ENCODE data around the gene HIPK2.

Gene HIPK2

GRCh38 chr7:139635526-139636302, 142.1 kb downstream of the HIPK2 start:
- H3K4me2 ChIP-seq (ENCODE audit: low read length): no peak overlapping the region
- H3K36me3 ChIP-seq (ENCODE audit: insufficient read depth, low read length): peaks cover 81% of the 10 kb centered on the region
- no peaks in the 10 kb centered on the region for H3K27me3 ChIP-seq (ENCODE audit: control insufficient read depth, insufficient read depth, low read length)
- no peak overlapping the region for H3K4me3 ChIP-seq (ENCODE audit: low read length)
- no peaks in the 10 kb centered on the region for H3K9me3 ChIP-seq (replicated peaks; ENCODE audit: low read length)
- H3K9ac ChIP-seq (ENCODE audit: low read depth, low read length): no peak overlapping the region
- no peaks in the 10 kb centered on the region for H3K4me1 ChIP-seq (ENCODE audit: control insufficient read depth, insufficient read depth, low read length)

GRCh38 chr7:139634087-139634486, 143.7 kb downstream of the HIPK2 start:
- Histone ChIP-seq H3K4me2 (ENCODE audit: low read length) (no peak overlapping the region), H3K9ac (ENCODE audit: low read depth, low read length) (no peak overlapping the region), H3K9me3 (replicated peaks; ENCODE audit: low read length) (no peaks in the 10 kb centered on the region), H3K27me3 (ENCODE audit: control insufficient read depth, insufficient read depth, low read length) (no peaks in the 10 kb centered on the region), H3K4me1 (ENCODE audit: control insufficient read depth, insufficient read depth, low read length) (no peaks in the 10 kb centered on the region), H3K4me3 (ENCODE audit: low read length) (no peak overlapping the region), H3K36me3 (ENCODE audit: insufficient read depth, low read length) (peaks cover 81% of the 10 kb centered on the region)

- no peak overlapping the region for H3K4me2 ChIP-seq (ENCODE audit: low read length)
- no peak overlapping the region for H3K4me3 ChIP-seq (ENCODE audit: low read length)
- no peaks in the 10 kb centered on the region for H3K27me3 ChIP-seq (ENCODE audit: control insufficient read depth, insufficient read depth, low read length)
- H3K9me3 ChIP-seq (replicated peaks; ENCODE audit: low read length): no peaks in the 10 kb centered on the region
- H3K36me3 ChIP-seq (ENCODE audit: insufficient read depth, low read length): peaks cover 85% of the 10 kb centered on the region
- no peaks in the 10 kb centered on the region for H3K4me1 ChIP-seq (ENCODE audit: control insufficient read depth, insufficient read depth, low read length)
- H3K9ac ChIP-seq (ENCODE audit: low read depth, low read length): no peak overlapping the region
Observed at GRCh38 chr7:139631520-139632031, 146.2 kb downstream of the HIPK2 start.

GRCh38 chr7:139630643-139631519, 146.9 kb downstream of the HIPK2 start:
- H3K27me3 ChIP-seq (ENCODE audit: control insufficient read depth, insufficient read depth, low read length): no peaks in the 10 kb centered on the region
- H3K4me2 ChIP-seq (ENCODE audit: low read length): no peak overlapping the region
- no peaks in the 10 kb centered on the region for H3K4me1 ChIP-seq (ENCODE audit: control insufficient read depth, insufficient read depth, low read length)
- H3K9me3 ChIP-seq (replicated peaks; ENCODE audit: low read length): no peaks in the 10 kb centered on the region
- H3K9ac ChIP-seq (ENCODE audit: low read depth, low read length): no peak overlapping the region
- peaks cover 83% of the 10 kb centered on the region for H3K36me3 ChIP-seq (ENCODE audit: insufficient read depth, low read length)
- H3K4me3 ChIP-seq (ENCODE audit: low read length): no peak overlapping the region

GRCh38 chr7:139629392-139630082, 148.3 kb downstream of the HIPK2 start:
- Histone ChIP-seq H3K9me3 (replicated peaks; ENCODE audit: low read length) (no peaks in the 10 kb centered on the region), H3K9ac (ENCODE audit: low read depth, low read length) (no peak overlapping the region), H3K4me3 (ENCODE audit: low read length) (no peak overlapping the region), H3K4me2 (ENCODE audit: low read length) (no peak overlapping the region), H3K36me3 (ENCODE audit: insufficient read depth, low read length) (peaks cover 86% of the 10 kb centered on the region), H3K27me3 (ENCODE audit: control insufficient read depth, insufficient read depth, low read length) (no peaks in the 10 kb centered on the region), H3K4me1 (ENCODE audit: control insufficient read depth, insufficient read depth, low read length) (no peaks in the 10 kb centered on the region)

- Histone ChIP-seq H3K27me3 (ENCODE audit: control insufficient read depth, insufficient read depth, low read length) (no peaks in the 10 kb centered on the region), H3K4me2 (ENCODE audit: low read length) (no peak overlapping the region), H3K36me3 (ENCODE audit: insufficient read depth, low read length) (peaks cover 96% of the 10 kb centered on the region), H3K4me3 (ENCODE audit: low read length) (no peak overlapping the region), H3K4me1 (ENCODE audit: control insufficient read depth, insufficient read depth, low read length) (peaks cover 4% of the 10 kb centered on the region), H3K9me3 (replicated peaks; ENCODE audit: low read length) (no peaks in the 10 kb centered on the region), H3K9ac (ENCODE audit: low read depth, low read length) (no peak overlapping the region)
Observed at GRCh38 chr7:139627831-139628230, 150.0 kb downstream of the HIPK2 start.

GRCh38 chr7:139626817-139627216, 151.0 kb downstream of the HIPK2 start:
- Histone ChIP-seq H3K36me3 (ENCODE audit: insufficient read depth, low read length) (peaks cover 96% of the 10 kb centered on the region), H3K4me3 (ENCODE audit: low read length) (no peak overlapping the region), H3K9ac (ENCODE audit: low read depth, low read length) (no peak overlapping the region), H3K4me2 (ENCODE audit: low read length) (no peak overlapping the region), H3K27me3 (ENCODE audit: control insufficient read depth, insufficient read depth, low read length) (no peaks in the 10 kb centered on the region), H3K4me1 (ENCODE audit: control insufficient read depth, insufficient read depth, low read length) (peaks cover 4% of the 10 kb centered on the region), H3K9me3 (replicated peaks; ENCODE audit: low read length) (no peaks in the 10 kb centered on the region)

GRCh38 chr7:139623518-139623917, 154.3 kb downstream of the HIPK2 start:
- peaks cover 95% of the 10 kb centered on the region for H3K36me3 ChIP-seq (ENCODE audit: insufficient read depth, low read length)

GRCh38 chr7:139620676-139621344, 157.0 kb downstream of the HIPK2 start:
- no peak overlapping the region for H3K9ac ChIP-seq (ENCODE audit: low read depth, low read length)
- no peaks in the 10 kb centered on the region for H3K27me3 ChIP-seq (ENCODE audit: control insufficient read depth, insufficient read depth, low read length)
- peaks cover 22% of the 10 kb centered on the region for H3K4me1 ChIP-seq (ENCODE audit: control insufficient read depth, insufficient read depth, low read length)
- H3K4me3 ChIP-seq (ENCODE audit: low read length): no peak overlapping the region
- peaks cover 99% of the 10 kb centered on the region for H3K36me3 ChIP-seq (ENCODE audit: insufficient read depth, low read length)
- no peak overlapping the region for H3K4me2 ChIP-seq (ENCODE audit: low read length)
- no peaks in the 10 kb centered on the region for H3K9me3 ChIP-seq (replicated peaks; ENCODE audit: low read length)

More at GRCh38 chr7:139623518-139623917, 154.3 kb downstream of the HIPK2 start:
- Histone ChIP-seq H3K27me3 (ENCODE audit: control insufficient read depth, insufficient read depth, low read length) (no peaks in the 10 kb centered on the region), H3K4me1 (ENCODE audit: control insufficient read depth, insufficient read depth, low read length) (peaks cover 22% of the 10 kb centered on the region), H3K4me2 (ENCODE audit: low read length) (no peak overlapping the region), H3K4me3 (ENCODE audit: low read length) (no peak overlapping the region), H3K9ac (ENCODE audit: low read depth, low read length) (no peak overlapping the region), H3K9me3 (replicated peaks; ENCODE audit: low read length) (no peaks in the 10 kb centered on the region)

- Histone ChIP-seq H3K27me3 (ENCODE audit: control insufficient read depth, insufficient read depth, low read length) (no peaks in the 10 kb centered on the region), H3K4me3 (ENCODE audit: low read length) (no peak overlapping the region), H3K36me3 (ENCODE audit: insufficient read depth, low read length) (peaks cover 99% of the 10 kb centered on the region), H3K9me3 (replicated peaks; ENCODE audit: low read length) (no peaks in the 10 kb centered on the region), H3K9ac (ENCODE audit: low read depth, low read length) (peak overlapping the region; percentile 37), H3K4me1 (ENCODE audit: control insufficient read depth, insufficient read depth, low read length) (peaks cover 20% of the 10 kb centered on the region), H3K4me2 (ENCODE audit: low read length) (no peak overlapping the region)
Observed at GRCh38 chr7:139619367-139619657, 158.5 kb downstream of the HIPK2 start.
